K562 (cell line): ENCODE data around the gene AP1G1. TPM values are rescaled to one million over a fixed set of nuclear protein-coding genes. Genes with fewer than 3 reads are reported as not detected.

Source experiments
- ATAC-seq: fragments of 200-7000 bp; cut with Tn5 transposase; 3 replicates; pipeline ENCODE4 v1.9.1; 2020; ENCODE audit warnings: moderate library complexity
- BruUV-seq: library from RNA; stranded (reverse); fragments of 400-500 nt; replicated peaks from 2 replicates; lab custom pipeline; 2021; lab: Mats Ljungman, UMichigan
- CTCF ChIA-PET: fragments of 300-600 bp; formaldehyde crosslinking; extraction: SDS; loops from one replicate; lab custom pipeline; 2021; ENCODE audit warnings: low intra/inter-chr PET ratio; lab: Yijun Ruan, JAX
- POLR2A ChIA-PET: fragments of 300-600, 350-650 bp; sonication (Branson Sonifier 250); formaldehyde crosslinking; extraction: SDS; loops from one replicate; lab custom pipeline; 2021; ENCODE audit warnings: antibody characterized with exemption, inconsistent platforms; lab: Yijun Ruan, JAX
- DNase-seq, 4 experiments: peaks; one replicate each; pipeline versions ENCODE4 v3.0.0 to v3.0.0-alpha.2; 2011 to 2018; ENCODE audit warnings: low spot score in 3 of 4, mixed read lengths in 3 of 4; ENCODE audit errors: extremely low read depth in 1 of 4
- FAIRE-seq: peaks from 2 replicates; lab custom pipeline; 2011; peaks lifted over from hg19 to GRCh38; lab: Jason Lieb, UNC
- H2AFZ ChIP-seq: 2 replicates; pipeline ENCODE4 v1.6.0; 2011; ENCODE audit warnings: low read depth, low read length, control low read depth, inconsistent platforms
- H3K27ac ChIP-seq: fragments of 200-600 bp; 3 replicates; pipeline ENCODE4 v1.8.0; 2011; ENCODE audit warnings: low read depth, mild to moderate bottlenecking, control low read depth, inconsistent platforms, low read length, moderate library complexity, mixed read lengths; ENCODE audit errors: extremely low read depth
- H3K27me3 ChIP-seq, 2 experiments: fragments of 300-600 bp in 1 of 2; 2 replicates in 1 of 2; 3 replicates in 1 of 2; pipeline versions ENCODE4 v1.6.0 to v1.8.0; 2011; ENCODE audit warnings: inconsistent platforms in 2 of 2, low read length in 2 of 2, mild to moderate bottlenecking in 1 of 2, mixed read lengths in 1 of 2, moderate library complexity in 1 of 2; ENCODE audit not compliant: control insufficient read depth in 2 of 2, insufficient read depth in 2 of 2
- H3K36me3 ChIP-seq: fragments of 300-600 bp; 3 replicates; pipeline ENCODE4 v1.8.0; 2011; ENCODE audit warnings: mild to moderate bottlenecking, low read length, inconsistent platforms; ENCODE audit not compliant: control insufficient read depth, insufficient read depth
- H3K4me1 ChIP-seq, 2 experiments: fragments of 200-600 bp in 1 of 2; replicated peaks in 1 of 2; 2 replicates in 1 of 2; 3 replicates in 1 of 2; pipeline versions ENCODE4 v1.5.1 to v1.8.0; 2011; ENCODE audit warnings: inconsistent platforms in 2 of 2, low read length in 2 of 2, mild to moderate bottlenecking in 1 of 2, mixed read lengths in 1 of 2, moderate library complexity in 1 of 2; ENCODE audit not compliant: control insufficient read depth in 2 of 2, insufficient read depth in 2 of 2
- H3K4me2 ChIP-seq: 2 replicates; pipeline ENCODE4 v1.6.1; 2011; ENCODE audit warnings: low read length, control low read depth, inconsistent platforms, mixed read lengths; ENCODE audit not compliant: insufficient read depth
- H3K4me3 ChIP-seq: fragments of 200-600 bp; sonication (generic), shearing (Covaris generic); 2 replicates; pipeline ENCODE4 v1.5.1; 2016; ENCODE audit warnings: control low read depth, inconsistent platforms
- H3K79me2 ChIP-seq: fragments of 200-600 bp; 3 replicates; pipeline ENCODE4 v1.8.0; 2011; ENCODE audit warnings: low read length, inconsistent platforms; ENCODE audit not compliant: control insufficient read depth, insufficient read depth
- H3K9ac ChIP-seq, 2 experiments: 2 replicates each; pipeline versions ENCODE4 v1.6.0 to v1.6.1; 2011; ENCODE audit warnings: low read depth in 2 of 2, low read length in 2 of 2, control low read depth in 1 of 2, inconsistent platforms in 1 of 2, mild to moderate bottlenecking in 1 of 2, mixed read lengths in 1 of 2; ENCODE audit not compliant: insufficient read depth in 1 of 2
- H3K9me1 ChIP-seq: one replicate; pipeline ENCODE4 v1.6.0; 2011; ENCODE audit warnings: inconsistent platforms, mild to moderate bottlenecking, low read length, moderate library complexity; ENCODE audit not compliant: control insufficient read depth, insufficient read depth
- H3K9me3 ChIP-seq: replicated peaks from 2 replicates; pipeline ENCODE4 v1.5.1; 2011; ENCODE audit warnings: low read depth, low read length, inconsistent platforms; ENCODE audit not compliant: control insufficient read depth, insufficient read depth
- H4K20me1 ChIP-seq: replicated peaks from 2 replicates; pipeline ENCODE4 v1.6.1; 2011; ENCODE audit warnings: low read length, inconsistent platforms, mixed read lengths; ENCODE audit not compliant: control insufficient read depth, insufficient read depth
- ATF7 ChIP-seq: fragments of 450-650 bp; IDR thresholded peaks from 2 replicates; pipeline ENCODE4 v1.7.1; 2014; ENCODE audit warnings: mild to moderate bottlenecking, moderate library complexity
- C11orf30 ChIP-seq: fragments of 450-650 bp; IDR thresholded peaks from 2 replicates; pipeline ENCODE4 v1.6.1; 2016; ENCODE audit warnings: low read depth, mild to moderate bottlenecking
- KAT7 ChIP-seq: sonication (generic); formaldehyde crosslinking; IDR thresholded peaks from 2 replicates; pipeline ENCODE4 v1.8.0; 2022; ENCODE audit warnings: missing genetic modification reagents, mild to moderate bottlenecking, borderline replicate concordance
- KDM2B ChIP-seq: fragments of 250-450 bp; sonication (Bioruptor Pico); IDR thresholded peaks from 2 replicates; pipeline ENCODE4 v1.8.0; 2021; ENCODE audit warnings: mild to moderate bottlenecking, moderate library complexity
- KLF13 ChIP-seq: fragments of 450-650 bp; IDR thresholded peaks from 2 replicates; pipeline ENCODE4 v1.6.1; 2016; ENCODE audit warnings: missing genetic modification characterization, low read depth, mild to moderate bottlenecking, missing compliant biosample characterization, moderate library complexity, borderline replicate concordance
- PURB ChIP-seq: sonication (generic); formaldehyde crosslinking; IDR thresholded peaks from 2 replicates; pipeline ENCODE4 v1.9.0; 2021; ENCODE audit warnings: low read depth, mild to moderate bottlenecking, missing genetic modification reagents
- SRF ChIP-seq, 2 experiments: fragments of 250-450, 450-650 bp in 1 of 2; sonication (Bioruptor Pico) in 1 of 2; sonication (generic) in 1 of 2; formaldehyde crosslinking; IDR thresholded peaks; 2 replicates each; pipeline versions ENCODE4 v1.5.0 to v1.5.1; 2020 to 2022; ENCODE audit warnings: mild to moderate bottlenecking in 1 of 2, missing genetic modification reagents in 1 of 2
- ZNF316 ChIP-seq: fragments of 450-650 bp; IDR thresholded peaks from 2 replicates; pipeline ENCODE4 v1.6.1; 2016
- ZNF561 ChIP-seq: fragments of 450-650 bp; formaldehyde crosslinking; conservative IDR thresholded peaks from 2 replicates; pipeline ENCODE4 v1.4.0; 2020; ENCODE audit warnings: mild to moderate bottlenecking, moderate library complexity
- WGBS: fragments of 100-300 bp; shearing (Covaris generic); methylation state at CpG from one replicate; pipeline ENCODE4 v1.1.6; 2016; ENCODE audit warnings: low coverage, mixed read lengths; ENCODE audit not compliant: insufficient coverage; ENCODE audit errors: missing lambda C conversion rate; 5-methylcytosine and 5-hydroxymethylcytosine counted together
- in situ Hi-C: fragments of 300-500 bp; cut with MboI; formaldehyde crosslinking; loops from 4 replicates; pipeline ENCODE4 v1.15.0; 2018; ENCODE audit warnings: inconsistent platforms, mixed read lengths
- intact Hi-C: fragments of 100-400 bp; cut with micrococcal nuclease; formaldehyde crosslinking; loops from 2 replicates; pipeline ENCODE4 v1.14.2; 2022
- polyA plus RNA-seq, 8 experiments: library from polyadenylated mRNA; depleted of rRNA in 4 of 8; stranded (reverse) in 5 of 8; unstranded in 3 of 8; fragments of >200 nt; fragmentation: Nextera tagmentation in 2 of 8; fragmentation: Illumina TruSeq in 1 of 8; extraction: Ambion mirVana in 2 of 8; extraction: Trizol in 1 of 8; gene quantifications; 2 replicates each; pipeline versions ENCODE4 v1.2.1 to v1.2.3, GENCODE V29; 2011 to 2014; ENCODE audit warnings: inconsistent platforms in 1 of 8, missing spikeins in 1 of 8
- total RNA-seq, 7 experiments: library from RNA; depleted of rRNA in 6 of 7; stranded (reverse); fragments of >200 nt in 6 of 7; fragmentation: Illumina TruSeq in 2 of 7; extraction: Trizol in 2 of 7; gene quantifications; 2 replicates each; pipeline versions ENCODE4 v1.2.1 to v1.2.3, GENCODE V29; 2011 to 2021; ENCODE audit warnings: low replicate concordance in 1 of 7
- TF ChIP-seq, protein P1 (sequence below), 3 experiments: IDR thresholded peaks in 2 of 3; conservative IDR thresholded peaks in 1 of 3; 2 replicates each; pipeline ENCODE4 v1.5.1; 2011 to 2012; ENCODE audit warnings: low read length in 3 of 3, mild to moderate bottlenecking in 3 of 3, control low read depth in 2 of 3, improper control_type of control experiment in 1 of 3, inconsistent platforms in 1 of 3, low read depth in 1 of 3, mixed read lengths in 1 of 3, moderate library complexity in 1 of 3; ENCODE audit not compliant: insufficient read depth in 2 of 3
- TF ChIP-seq, protein P2 (sequence below): fragments of 450-650 bp; IDR thresholded peaks from 2 replicates; pipeline ENCODE4 v1.6.1; 2016; ENCODE audit warnings: borderline replicate concordance

Gene AP1G1
- total and polyA plus RNA-seq, 9 of the 15 experiments (the other 6 are each of a cell fraction or from before 2014, with no cell fraction given) = 7.0 to 59.2 (median 42.0) TPM

DNA sequence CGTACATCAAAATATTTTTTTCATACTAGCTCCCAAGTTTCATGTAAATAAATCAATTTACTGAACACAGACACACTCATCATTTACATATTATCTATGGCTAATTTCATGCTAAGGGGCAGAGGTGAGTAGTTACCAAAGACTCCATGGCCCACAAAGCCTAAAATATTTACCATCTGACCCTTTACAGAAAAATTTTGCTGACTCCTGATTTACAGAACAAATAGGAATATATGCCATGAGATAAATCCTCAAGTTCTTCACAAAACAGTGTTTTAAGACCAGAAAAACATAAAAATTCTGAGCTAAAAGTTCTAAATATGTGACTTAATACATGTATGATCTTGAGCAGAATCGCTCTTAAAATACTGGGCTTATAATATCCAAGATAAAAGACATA, 47.5 kb downstream of the AP1G1 start:
- Histone ChIP-seq H3K4me2 (no peak overlapping the region), H3K4me1 (no peaks in the 10 kb centered on the region), H3K4me3 (no peak overlapping the region), H3K27me3 (no peaks in the 10 kb centered on the region), H3K36me3 (peaks cover 70% of the 10 kb centered on the region), H3K79me2 (no peaks in the 10 kb centered on the region), H4K20me1 (no peaks in the 10 kb centered on the region), H2AFZ (no peak overlapping the region), H3K9ac (no peak overlapping the region), H3K27ac (no peak overlapping the region), H3K9me3 (no peaks in the 10 kb centered on the region), H3K9me1 (no peaks in the 10 kb centered on the region)
- POLR2A ChIA-PET = no interaction called here
- 93% methylated on average over 2 of the region's 2 CpGs for WGBS
- in situ Hi-C loops (no loop called here), intact Hi-C loops (no loop called here)
- BruUV-seq = no TSS peak
- TF ChIP-seq KAT7 (CRISPR knock-in tag) = no peak
- no peak for TF ChIP-seq KDM2B (CRISPR knock-in tag)
- peak; percentile 54; the same call in 1 of the 2 replicates for TF ChIP-seq C11orf30
- peak; percentile 75 for TF ChIP-seq ZNF316
- TF ChIP-seq KLF13 = no peak
- no peak for DNase-seq
- no peak for FAIRE-seq
- ATAC-seq = no peak
- CTCF ChIA-PET = no interaction called here

GRCh38 chr16:71758293-71758760, 50.3 kb downstream of the AP1G1 start:
- WGBS = 83% methylated on average over 5 of the region's 5 CpGs
- DNase-seq (no peak), FAIRE-seq (no peak), ATAC-seq (no peak)
- Histone ChIP-seq H3K27ac (no peak overlapping the region), H3K9me1 (no peaks in the 10 kb centered on the region), H3K27me3 (no peaks in the 10 kb centered on the region), H2AFZ (no peak overlapping the region), H3K4me2 (no peak overlapping the region), H3K79me2 (no peaks in the 10 kb centered on the region), H3K36me3 (peaks cover 80% of the 10 kb centered on the region), H3K9ac (no peak overlapping the region), H3K9me3 (no peaks in the 10 kb centered on the region), H3K4me1 (no peaks in the 10 kb centered on the region), H4K20me1 (no peaks in the 10 kb centered on the region), H3K4me3 (no peak overlapping the region)
- BruUV-seq = no TSS peak
- intact Hi-C loops = no loop called here
- in situ Hi-C loops = no loop called here
- TF ChIP-seq PURB (CRISPR knock-in tag) (no peak), ATF7 (no peak), ZNF561 (CRISPR knock-in tag) (no peak), SRF (CRISPR knock-in tag; IDR thresholded peaks at IDR 0.05) (no peak)
- TF ChIP-seq, protein P1, sequence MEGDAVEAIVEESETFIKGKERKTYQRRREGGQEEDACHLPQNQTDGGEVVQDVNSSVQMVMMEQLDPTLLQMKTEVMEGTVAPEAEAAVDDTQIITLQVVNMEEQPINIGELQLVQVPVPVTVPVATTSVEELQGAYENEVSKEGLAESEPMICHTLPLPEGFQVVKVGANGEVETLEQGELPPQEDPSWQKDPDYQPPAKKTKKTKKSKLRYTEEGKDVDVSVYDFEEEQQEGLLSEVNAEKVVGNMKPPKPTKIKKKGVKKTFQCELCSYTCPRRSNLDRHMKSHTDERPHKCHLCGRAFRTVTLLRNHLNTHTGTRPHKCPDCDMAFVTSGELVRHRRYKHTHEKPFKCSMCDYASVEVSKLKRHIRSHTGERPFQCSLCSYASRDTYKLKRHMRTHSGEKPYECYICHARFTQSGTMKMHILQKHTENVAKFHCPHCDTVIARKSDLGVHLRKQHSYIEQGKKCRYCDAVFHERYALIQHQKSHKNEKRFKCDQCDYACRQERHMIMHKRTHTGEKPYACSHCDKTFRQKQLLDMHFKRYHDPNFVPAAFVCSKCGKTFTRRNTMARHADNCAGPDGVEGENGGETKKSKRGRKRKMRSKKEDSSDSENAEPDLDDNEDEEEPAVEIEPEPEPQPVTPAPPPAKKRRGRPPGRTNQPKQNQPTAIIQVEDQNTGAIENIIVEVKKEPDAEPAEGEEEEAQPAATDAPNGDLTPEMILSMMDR (IDR thresholded peaks at IDR 0.05 in 2 of 3, conservative IDR thresholded peaks at IDR 0.05 in 1 of 3; ENCODE audit: insufficient read depth in 2 of 3, low read depth in 1 of 3, low read length in 3 of 3) = no peak
- TF ChIP-seq, protein P2, sequence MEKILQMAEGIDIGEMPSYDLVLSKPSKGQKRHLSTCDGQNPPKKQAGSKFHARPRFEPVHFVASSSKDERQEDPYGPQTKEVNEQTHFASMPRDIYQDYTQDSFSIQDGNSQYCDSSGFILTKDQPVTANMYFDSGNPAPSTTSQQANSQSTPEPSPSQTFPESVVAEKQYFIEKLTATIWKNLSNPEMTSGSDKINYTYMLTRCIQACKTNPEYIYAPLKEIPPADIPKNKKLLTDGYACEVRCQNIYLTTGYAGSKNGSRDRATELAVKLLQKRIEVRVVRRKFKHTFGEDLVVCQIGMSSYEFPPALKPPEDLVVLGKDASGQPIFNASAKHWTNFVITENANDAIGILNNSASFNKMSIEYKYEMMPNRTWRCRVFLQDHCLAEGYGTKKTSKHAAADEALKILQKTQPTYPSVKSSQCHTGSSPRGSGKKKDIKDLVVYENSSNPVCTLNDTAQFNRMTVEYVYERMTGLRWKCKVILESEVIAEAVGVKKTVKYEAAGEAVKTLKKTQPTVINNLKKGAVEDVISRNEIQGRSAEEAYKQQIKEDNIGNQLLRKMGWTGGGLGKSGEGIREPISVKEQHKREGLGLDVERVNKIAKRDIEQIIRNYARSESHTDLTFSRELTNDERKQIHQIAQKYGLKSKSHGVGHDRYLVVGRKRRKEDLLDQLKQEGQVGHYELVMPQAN = no peak
- POLR2A ChIA-PET = interaction anchor here (1.1 kb wide), 1 partner anchor 18 kb away, joined by 3 read pairs; no protein-coding TSS in a partner anchor
- CTCF ChIA-PET = no interaction called here
